ENCODE measurements around the gene RGS3. TPM values are rescaled to one million over a fixed set of nuclear protein-coding genes. Genes with fewer than 3 reads are reported as not detected.

RGS3 gene
- total RNA-seq, 4 donors from 2014 or later = 10.5 to 18.2 (median 12.8) TPM

DNA sequence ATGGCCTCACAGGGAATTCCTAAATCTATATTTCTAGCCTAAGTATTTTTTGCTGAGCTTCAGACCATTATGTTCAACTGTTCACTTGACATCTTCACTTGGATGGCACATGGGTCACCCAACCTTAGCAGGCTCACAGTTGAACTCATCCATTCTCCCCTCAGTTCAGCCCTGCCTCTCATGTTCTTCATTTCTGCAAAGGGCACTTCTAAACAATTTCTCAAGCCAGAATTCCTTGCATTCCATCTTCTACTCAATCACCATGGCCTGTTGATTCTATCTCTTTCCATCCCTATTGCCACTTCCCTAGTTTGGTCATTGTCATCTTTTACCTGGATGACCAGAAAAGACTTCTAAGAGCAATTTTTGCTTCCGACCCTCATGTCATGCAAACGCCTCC is 7.3 kb upstream of the RGS3 start:
- no peak overlapping the region for H3K4me3 ChIP-seq (ENCODE audit: low read depth, poor library complexity, severe bottlenecking)
- WGBS, 2 donors = 95 to 99% methylated on average over 2 of the region's 2 CpGs
- DNase-seq (ENCODE audit: low spot score in 2 of 2) = no peak
- intact Hi-C loops (cut with DNase I; ENCODE audit: low total_unique reads) = loop anchor here (10.0 kb wide), 1 partner anchor 139 kb away; no protein-coding TSS in a partner anchor
- no peak for TF ChIP-seq POLR2A (IDR thresholded peaks at IDR 0.05)
- TF ChIP-seq, protein P1, sequence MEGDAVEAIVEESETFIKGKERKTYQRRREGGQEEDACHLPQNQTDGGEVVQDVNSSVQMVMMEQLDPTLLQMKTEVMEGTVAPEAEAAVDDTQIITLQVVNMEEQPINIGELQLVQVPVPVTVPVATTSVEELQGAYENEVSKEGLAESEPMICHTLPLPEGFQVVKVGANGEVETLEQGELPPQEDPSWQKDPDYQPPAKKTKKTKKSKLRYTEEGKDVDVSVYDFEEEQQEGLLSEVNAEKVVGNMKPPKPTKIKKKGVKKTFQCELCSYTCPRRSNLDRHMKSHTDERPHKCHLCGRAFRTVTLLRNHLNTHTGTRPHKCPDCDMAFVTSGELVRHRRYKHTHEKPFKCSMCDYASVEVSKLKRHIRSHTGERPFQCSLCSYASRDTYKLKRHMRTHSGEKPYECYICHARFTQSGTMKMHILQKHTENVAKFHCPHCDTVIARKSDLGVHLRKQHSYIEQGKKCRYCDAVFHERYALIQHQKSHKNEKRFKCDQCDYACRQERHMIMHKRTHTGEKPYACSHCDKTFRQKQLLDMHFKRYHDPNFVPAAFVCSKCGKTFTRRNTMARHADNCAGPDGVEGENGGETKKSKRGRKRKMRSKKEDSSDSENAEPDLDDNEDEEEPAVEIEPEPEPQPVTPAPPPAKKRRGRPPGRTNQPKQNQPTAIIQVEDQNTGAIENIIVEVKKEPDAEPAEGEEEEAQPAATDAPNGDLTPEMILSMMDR (IDR thresholded peaks at IDR 0.05) = no peak

DNA sequence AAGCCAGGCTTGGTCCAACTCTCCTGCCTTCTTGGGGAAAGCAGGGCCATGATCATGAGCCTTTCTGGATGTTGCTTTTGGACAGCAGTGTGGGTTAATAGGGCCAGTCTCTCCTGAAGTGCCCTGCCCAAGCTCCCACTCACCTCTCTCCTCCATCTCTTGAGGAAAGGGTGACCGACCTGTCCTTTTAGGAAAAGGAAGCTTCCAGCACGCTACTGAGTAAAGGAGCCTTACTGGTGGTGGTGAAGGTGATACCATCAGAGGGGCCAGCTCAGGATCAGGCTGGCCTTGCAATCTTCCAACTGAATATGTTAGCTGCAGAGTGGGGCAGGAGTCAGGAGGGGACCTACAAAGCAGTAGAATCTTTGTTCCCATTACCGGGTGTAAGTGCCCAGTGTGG is 2.2 kb upstream of the RGS3 start:
- no peak overlapping the region for H3K4me3 ChIP-seq (ENCODE audit: low read depth, poor library complexity, severe bottlenecking)
- DNase-seq (ENCODE audit: low spot score in 2 of 2) = no peak
- intact Hi-C loops (cut with DNase I; ENCODE audit: low total_unique reads) = loop anchor here (5.0 kb wide), 1 partner anchor 206 kb away; no protein-coding TSS in a partner anchor
- 92 to 95% methylated on average over 3 of the region's 3 CpGs for WGBS, 2 donors
- TF ChIP-seq POLR2A (IDR thresholded peaks at IDR 0.05) = no peak
- TF ChIP-seq, protein P1 (IDR thresholded peaks at IDR 0.05) = no peak

DNA sequence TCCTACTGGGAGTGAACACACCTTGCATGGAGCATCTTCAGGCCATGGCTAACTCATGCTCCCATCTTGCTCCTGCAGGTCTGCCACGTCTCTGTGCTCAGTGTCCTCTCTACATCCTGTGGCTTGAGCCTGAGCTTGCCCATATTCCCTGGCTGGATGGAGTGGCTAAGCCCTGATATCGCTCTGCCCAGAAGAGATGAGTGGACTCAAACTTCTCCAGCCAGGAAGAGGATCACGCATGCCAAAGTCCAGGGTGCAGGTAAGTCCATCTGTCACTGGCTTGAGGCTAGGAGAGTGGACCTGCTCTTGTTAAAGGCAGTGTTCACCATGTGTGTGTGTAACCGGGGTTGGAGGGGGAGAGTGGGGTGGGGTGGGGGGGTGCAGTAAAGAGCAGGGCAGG is 1.6 kb upstream of the RGS3 start:
- 94 to 96% methylated on average over 4 of the region's 4 CpGs for WGBS, 2 donors
- H3K4me3 ChIP-seq (ENCODE audit: low read depth, poor library complexity, severe bottlenecking) = no peak overlapping the region
- intact Hi-C loops (cut with DNase I; ENCODE audit: low total_unique reads) = loop anchor here (5.0 kb wide), 1 partner anchor 205 kb away; no protein-coding TSS in a partner anchor
- no peak for DNase-seq (ENCODE audit: low spot score in 2 of 2)
- TF ChIP-seq, protein P1 (IDR thresholded peaks at IDR 0.05) = no peak
- TF ChIP-seq POLR2A (IDR thresholded peaks at IDR 0.05) = no peak

DNA sequence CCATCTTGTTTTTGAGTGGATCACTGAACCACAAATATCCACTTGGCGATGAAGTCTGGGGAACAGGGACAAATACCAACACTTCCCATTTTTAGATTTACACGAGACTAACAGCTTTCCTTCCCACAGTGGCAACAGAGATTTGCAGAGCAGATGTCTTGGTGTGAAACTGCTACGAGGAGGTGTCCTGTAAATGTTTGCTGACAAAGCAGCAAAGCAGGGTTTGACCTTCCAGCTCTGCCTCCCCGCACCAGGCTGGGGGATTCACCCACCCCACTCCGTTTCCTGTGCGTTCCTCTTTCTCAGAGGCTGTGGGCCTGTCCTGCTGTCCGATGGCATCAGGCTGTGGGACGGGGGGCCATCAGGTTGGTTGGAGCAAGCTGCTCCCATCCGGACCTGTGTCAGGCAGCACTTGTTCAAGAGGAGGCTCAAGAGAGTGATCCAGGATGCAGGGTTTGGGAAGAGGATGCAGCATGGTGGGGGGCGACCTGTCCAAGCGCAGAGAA is 693 bp upstream of the RGS3 start:
- DNase-seq (ENCODE audit: low spot score in 2 of 2) = no peak
- H3K4me3 ChIP-seq (ENCODE audit: low read depth, poor library complexity, severe bottlenecking) = no peak overlapping the region
- 78 to 84% methylated on average over 11 of the region's 11 CpGs for WGBS, 2 donors
- TF ChIP-seq POLR2A (IDR thresholded peaks at IDR 0.05) = no peak
- TF ChIP-seq, protein P1 (IDR thresholded peaks at IDR 0.05) = no peak
- intact Hi-C loops (cut with DNase I; ENCODE audit: low total_unique reads) = loop anchor here (5.0 kb wide), 1 partner anchor 204 kb away; no protein-coding TSS in a partner anchor

DNA sequence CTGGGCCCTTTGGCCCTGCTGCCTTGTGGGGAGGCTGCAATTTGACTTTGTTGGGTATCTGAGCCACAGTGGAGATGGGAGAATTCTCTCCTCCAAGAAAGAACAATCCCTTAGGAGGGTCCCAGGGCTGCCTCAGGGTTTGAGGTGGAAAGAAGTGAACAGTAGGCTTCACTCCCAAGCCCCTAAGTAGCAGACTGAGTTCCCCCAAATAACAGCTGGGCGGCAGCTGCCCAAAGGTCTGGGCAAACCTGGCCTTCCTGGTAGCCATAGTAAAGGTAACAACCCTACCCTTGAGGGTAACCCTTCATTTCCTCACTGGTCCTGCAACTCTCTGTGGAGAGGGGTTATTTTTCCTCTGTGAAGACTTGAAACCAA is 746 bp downstream of the RGS3 start:
- intact Hi-C loops (cut with DNase I; ENCODE audit: low total_unique reads) = loop anchor here (5.0 kb wide), 1 partner anchor 203 kb away; no protein-coding TSS in a partner anchor
- no peak overlapping the region for H3K4me3 ChIP-seq (ENCODE audit: low read depth, poor library complexity, severe bottlenecking)
- WGBS, 2 donors = 100% methylated on average over 1 of the region's 1 CpG
- DNase-seq (ENCODE audit: low spot score in 2 of 2) = no peak
- no peak for TF ChIP-seq POLR2A (IDR thresholded peaks at IDR 0.05)
- TF ChIP-seq, protein P1 (IDR thresholded peaks at IDR 0.05) = no peak

DNA sequence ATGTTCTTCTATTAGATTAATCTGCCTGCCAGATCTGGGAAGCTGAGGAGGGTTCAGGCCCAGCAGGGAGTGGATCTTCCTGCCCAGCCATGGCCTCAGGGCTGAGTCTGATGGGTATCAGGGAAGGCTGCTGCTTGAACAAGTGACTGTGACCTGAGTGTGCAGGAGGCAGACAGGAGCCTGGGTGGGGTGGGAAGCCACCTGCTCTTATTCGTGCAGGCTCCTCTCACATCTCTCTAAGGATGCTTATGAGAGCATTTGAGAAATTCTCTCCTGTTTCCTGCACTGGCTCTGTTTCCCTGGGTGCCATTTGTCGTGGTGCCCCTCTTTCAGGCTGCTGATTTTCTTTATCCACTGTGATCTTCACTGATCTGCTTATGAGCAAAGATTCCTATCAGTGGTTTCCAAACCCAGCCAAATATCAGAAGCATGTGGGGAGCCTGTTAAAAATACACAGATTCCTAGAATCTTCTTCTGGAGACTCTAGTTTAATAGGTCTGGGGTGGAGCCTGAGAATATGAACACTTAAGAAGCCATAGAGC is 2.1 kb downstream of the RGS3 start:
- WGBS, 2 donors = 77% methylated on average over 2 of the region's 2 CpGs
- no peak for DNase-seq (ENCODE audit: low spot score in 2 of 2)
- TF ChIP-seq, protein P1 (IDR thresholded peaks at IDR 0.05) = no peak
- TF ChIP-seq POLR2A (IDR thresholded peaks at IDR 0.05) = no peak
- intact Hi-C loops (cut with DNase I; ENCODE audit: low total_unique reads) = no loop called here
- H3K4me3 ChIP-seq (ENCODE audit: low read depth, poor library complexity, severe bottlenecking) = no peak overlapping the region
